HEK293 (cell line): ENCODE measurements around the gene VAV3.

Experiments used
- CTCF ChIP-seq: fragments of 450-650 bp; formaldehyde crosslinking; IDR thresholded peaks from 2 replicates; pipeline ENCODE4 v1.5.1; 2016; ENCODE audit warnings: missing biosample characterization, missing genetic modification characterization
- YY1 ChIP-seq: fragments of 450-650 bp; formaldehyde crosslinking; IDR thresholded peaks from 2 replicates; pipeline ENCODE4 v1.5.1; 2018; ENCODE audit warnings: missing biosample characterization, missing genetic modification characterization
- ZBTB11 ChIP-seq: fragments of 450-650 bp; formaldehyde crosslinking; conservative IDR thresholded peaks from 2 replicates; pipeline ENCODE4 v1.5.1; 2016; ENCODE audit warnings: low read depth, missing biosample characterization, missing genetic modification characterization
- ZBTB48 ChIP-seq: fragments of 450-650 bp; formaldehyde crosslinking; IDR thresholded peaks from 2 replicates; pipeline ENCODE4 v1.5.1; 2016; ENCODE audit warnings: missing biosample characterization, missing genetic modification characterization
- ZFP69B ChIP-seq: fragments of 450-650 bp; formaldehyde crosslinking; IDR thresholded peaks from 2 replicates; pipeline ENCODE4 v1.5.1; 2016; ENCODE audit warnings: missing biosample characterization, missing genetic modification characterization
- ZNF530 ChIP-seq: fragments of 450-650 bp; formaldehyde crosslinking; IDR thresholded peaks from 2 replicates; pipeline ENCODE4 v1.5.1; 2016; ENCODE audit warnings: low read depth, missing biosample characterization, missing genetic modification characterization
- ZNF623 ChIP-seq: fragments of 450-650 bp; formaldehyde crosslinking; IDR thresholded peaks from 2 replicates; pipeline ENCODE4 v1.5.1; 2016; ENCODE audit warnings: missing biosample characterization, missing genetic modification characterization

GRCh38 chr1:107943694-107944093 is 21.3 kb downstream of the VAV3 start:
- TF ChIP-seq CTCF (tag by site-specific recombination), result no peak
- no peak for TF ChIP-seq YY1 (tag by site-specific recombination)
- no peak for TF ChIP-seq ZNF623 (tag by site-specific recombination)
- no peak for TF ChIP-seq ZNF530 (tag by site-specific recombination)
- TF ChIP-seq ZFP69B (tag by site-specific recombination), result no peak
- TF ChIP-seq ZBTB48 (tag by site-specific recombination), result no peak
- TF ChIP-seq ZBTB11 (tag by site-specific recombination), result no peak
